T1000 (cell line): ENCODE results near the gene TSHZ2.
"Not testable (repeated sequence)": the region's sequence is repeated elsewhere in the genome, so short reads cannot be mapped to it uniquely, and the experiment has no call there.

Experiments
- DNase-seq: peaks from one replicate; lab custom pipeline; 2025; ENCODE audit warnings: mixed read lengths; lab: John Stamatoyannopoulos, UW

Gene TSHZ2

DNA sequence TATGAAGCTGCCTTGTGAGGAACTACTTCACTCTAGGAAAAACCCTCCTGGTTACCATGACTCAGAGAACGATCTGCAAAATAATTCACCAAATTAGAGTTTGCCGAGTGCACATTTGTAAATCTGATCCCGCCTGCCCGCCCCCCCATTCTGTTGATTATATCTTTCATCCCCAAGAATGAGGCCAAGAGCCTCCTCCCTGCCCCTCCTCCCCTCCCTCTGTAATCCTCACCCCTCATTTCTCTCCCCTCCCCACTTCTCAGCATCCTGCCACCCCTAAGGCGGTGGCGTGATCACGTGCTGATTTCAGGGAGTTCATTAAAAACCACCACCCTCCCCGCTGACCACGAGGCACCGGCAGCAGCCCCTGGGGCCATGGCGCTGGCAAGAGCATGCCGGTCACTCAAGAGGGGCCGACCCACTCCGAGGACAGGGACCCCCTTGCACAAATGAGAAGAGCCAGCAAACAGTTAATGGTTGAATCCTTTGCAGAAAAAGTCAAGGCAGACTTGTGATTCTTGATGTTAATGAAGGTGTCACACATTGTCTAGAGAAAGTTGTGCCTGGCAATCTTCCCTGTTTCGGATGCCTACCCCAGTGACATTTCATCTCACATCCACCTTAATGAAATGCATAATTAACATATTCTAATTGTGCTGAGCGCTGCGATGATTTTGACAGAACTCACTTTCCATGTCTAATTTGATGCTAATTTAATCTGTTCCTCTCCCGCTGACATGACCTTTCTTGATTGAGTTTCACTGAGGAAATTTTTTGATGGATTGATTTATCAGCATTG is 373.6 kb downstream of the TSHZ2 start:
- DNase-seq, result no peak

DNA sequence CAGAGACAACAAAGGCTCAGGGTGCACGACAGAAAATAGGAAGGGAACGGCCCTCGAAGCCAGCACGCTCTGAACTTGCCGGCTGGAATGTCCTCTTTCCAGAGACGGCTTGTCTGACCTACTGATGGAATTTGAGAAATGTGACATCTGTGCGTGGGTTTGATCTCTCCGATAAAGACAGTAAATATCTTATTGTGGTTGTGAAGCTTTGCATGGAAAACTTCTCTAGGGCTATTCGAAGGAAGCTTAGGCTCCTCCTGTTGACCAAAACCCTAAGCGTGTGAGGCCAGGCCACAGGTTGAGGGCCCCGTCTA is 374.1 kb downstream of the TSHZ2 start:
- DNase-seq, result no peak

DNA sequence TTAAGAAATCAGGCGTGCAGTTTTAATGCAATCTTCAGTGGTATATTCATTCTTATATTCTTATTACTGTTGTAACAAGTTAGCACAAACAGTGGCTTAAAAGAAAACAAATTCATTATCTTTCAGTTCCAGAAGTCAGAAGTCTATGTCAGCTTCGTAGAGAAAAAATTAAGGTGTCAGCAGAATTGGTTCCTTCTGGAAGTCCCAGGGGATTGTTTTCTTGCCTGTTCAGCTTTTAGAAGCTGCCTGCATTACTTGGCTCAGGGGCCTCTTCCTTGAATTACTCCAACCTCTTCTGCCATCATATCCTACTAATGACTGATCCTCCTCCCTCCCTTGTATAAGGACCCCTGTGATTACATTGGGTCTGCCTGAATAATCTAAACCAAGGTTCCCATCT is 377.6 kb downstream of the TSHZ2 start:
- DNase-seq, result no peak

DNA sequence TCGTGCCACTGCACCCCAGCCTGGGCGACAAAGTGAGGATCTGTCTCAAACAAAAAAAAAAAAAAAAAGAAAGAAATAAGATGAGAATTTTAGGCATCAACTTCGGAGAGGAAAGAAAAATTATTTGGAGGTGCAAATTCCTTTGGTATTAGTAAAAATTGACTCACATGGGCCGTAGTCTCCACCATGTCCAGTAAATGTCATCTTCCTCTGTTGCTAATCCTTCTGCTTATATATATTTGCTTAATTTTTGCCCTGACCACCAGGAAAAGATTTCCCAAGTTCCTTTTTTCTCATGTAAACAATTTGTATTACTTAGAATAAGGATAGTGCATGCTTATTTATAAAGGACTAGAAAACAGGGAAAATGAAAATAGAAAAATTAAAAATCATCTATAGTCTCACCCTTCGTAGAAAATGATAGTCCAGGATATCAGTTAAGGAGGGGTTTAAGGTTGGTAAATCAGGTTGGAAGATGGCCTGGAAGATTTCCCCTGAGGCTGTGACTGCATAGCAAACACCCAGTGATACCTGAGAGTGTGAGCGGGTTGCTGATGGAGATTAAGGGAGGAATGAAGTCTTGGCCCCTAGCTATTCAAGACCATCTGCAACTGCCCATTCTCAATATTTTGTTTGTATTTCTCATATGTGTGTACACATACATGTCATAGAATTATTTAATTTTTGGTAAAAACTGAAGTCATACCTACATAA is 380.7 kb downstream of the TSHZ2 start:
- no peak for DNase-seq

DNA sequence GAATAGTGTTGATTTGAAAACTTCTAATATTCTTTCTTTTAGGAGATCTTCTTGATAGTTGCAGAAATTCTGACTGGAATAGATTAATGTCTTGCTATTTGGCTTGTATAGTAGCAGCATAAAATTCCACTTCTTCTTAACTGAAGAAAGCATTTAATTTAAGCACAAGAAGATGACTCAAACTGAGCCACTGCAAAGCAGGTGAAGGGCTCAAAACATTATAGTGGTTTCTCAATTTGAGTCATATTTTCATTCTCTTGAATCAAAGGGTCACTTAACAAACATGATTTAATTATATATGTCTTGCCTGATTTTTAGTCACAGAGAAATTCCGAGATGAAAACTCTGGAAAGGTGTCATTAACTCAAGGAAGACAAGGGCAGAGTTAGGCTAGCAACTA is 382.2 kb downstream of the TSHZ2 start:
- DNase-seq, result no peak

DNA sequence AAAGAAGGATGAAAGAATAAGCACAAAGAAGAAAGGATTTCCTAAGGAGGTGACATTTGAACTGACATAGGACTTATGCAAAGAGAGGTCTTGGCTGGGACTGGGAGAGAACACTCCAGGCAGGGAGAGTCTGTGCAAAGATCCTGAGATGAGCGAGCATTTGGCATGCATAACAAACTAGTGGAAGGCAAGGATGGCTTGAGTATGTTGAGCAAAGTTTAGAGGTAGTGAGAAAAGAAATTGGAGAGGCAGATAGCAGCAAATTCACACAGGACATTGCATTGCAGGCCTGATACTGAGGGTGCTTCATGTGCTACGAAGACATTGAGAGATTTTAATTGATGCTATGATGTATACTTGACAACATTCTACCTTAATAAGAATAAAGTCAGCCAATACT is 383.6 kb downstream of the TSHZ2 start:
- no peak for DNase-seq

DNA sequence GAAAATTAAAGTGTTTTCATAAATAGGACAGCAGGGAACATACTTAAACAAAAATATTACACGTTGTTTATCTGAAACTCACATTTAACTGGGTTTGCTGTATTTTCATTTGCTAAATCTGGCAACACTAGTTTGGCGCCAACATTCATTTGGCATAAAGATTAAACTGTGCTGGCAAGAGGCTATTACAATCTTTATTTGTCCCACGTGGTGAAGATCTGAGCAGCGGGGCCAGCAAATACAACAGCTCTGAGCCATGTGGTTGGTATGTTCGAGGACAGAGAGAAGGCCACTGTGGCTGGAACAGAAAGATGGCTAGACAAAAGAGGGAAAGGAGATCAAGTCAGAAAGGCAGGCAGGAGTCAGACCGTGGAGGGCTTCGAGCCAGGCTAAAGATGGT is 387.3 kb downstream of the TSHZ2 start:
- DNase-seq, result no peak

DNA sequence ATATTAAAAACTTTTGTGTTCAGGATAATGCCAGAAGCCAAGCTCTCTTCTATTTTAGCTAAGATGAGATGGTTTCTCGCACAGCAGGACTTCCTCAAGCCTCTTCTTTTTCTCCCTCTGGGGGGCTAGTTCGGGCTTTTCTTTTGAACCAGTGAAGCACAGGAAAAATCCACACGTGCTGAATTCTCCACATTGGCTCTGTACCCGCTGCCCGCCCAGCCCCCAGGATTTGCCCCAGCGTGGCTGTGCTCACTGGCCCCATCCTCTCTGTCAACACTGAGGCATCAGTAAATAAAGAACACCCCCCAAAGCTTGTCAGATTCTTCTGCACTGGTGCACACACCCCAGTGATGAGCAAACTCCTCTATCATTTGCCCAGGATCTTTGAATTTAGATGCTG is 388.7 kb downstream of the TSHZ2 start:
- no peak for DNase-seq

DNA sequence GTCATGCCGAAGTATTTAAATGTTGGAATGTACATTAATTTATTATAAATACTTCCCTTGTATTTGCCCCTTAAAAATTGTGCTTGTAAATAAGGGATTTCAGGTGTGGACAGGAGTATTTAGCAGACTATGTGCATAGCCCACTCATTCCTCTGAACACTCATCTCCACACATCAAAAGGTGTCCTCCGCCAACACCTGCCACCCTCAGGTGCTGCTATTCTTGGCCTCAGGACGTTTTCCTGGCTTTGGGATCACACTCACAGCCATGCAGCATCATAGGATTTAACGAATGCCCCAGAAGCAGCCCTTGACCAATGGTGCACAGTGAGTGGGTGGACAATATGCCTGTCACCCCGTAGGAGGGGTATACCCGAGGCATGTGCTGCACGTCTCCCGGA is 390.6 kb downstream of the TSHZ2 start:
- DNase-seq, result no peak

DNA sequence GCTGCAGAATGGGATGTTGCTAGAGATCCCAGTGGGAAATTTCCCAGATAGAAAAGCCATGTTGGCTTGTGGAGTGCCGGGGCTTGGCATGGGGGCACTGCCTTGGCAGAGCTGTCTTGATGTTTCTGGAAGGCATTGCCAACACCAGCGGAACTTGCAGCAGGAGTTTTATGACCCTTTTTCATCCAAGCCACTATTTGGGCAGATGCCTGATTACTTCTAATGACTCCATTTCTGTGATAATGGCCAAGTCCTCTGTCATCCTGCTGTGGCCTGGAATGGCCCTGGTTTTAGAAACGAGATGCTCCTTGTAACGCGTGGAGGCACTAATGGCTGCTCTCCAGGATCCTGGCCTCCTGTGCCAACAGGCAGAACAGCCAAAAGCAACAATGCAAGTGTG is 392.5 kb downstream of the TSHZ2 start:
- DNase-seq, result no peak

DNA sequence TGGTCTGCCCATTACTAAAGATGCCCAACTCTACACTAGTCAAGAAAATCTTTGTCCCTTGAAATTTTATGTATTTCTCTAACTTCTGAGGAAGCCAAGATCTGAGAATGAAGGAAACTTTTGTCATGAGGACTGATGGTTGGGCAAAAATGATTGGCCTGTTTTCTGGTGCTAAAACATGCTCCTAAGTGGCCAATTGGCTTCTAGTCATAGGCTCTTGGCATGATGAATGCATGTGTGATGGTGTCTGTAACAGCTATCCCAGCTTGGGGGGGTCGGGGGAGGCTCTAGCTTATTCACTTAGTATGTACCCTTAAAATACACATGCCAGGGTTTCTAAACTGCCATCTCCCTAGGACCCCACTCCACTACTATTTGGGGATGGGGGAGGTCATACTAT is 392.9 kb downstream of the TSHZ2 start:
- DNase-seq, result no peak

DNA sequence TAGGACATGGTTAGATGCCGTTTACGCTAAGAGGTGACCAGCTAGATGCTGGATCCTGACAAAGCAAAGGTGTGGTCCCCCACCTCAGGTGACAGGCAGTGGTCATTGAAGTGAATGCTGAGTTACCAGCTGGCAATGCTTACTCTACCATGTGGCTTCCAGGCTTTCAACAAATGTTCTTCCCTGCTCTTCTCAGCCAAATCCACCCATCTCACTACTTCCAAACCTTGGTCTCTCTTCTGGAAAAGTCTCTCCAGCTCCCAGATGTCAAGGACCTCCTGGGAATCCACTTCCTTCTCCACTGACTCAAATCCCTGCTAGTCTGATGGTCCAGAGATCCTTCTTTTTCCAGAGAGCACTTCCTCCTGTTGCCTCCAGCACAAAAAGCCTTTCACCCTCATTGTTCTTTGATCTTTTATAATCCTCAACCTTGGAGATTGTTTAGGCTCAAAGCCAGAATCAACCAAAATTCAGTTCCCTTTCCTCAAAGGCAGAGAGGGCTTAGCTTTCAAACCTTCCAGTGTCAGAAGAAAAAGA is 393.4 kb downstream of the TSHZ2 start:
- no peak for DNase-seq

DNA sequence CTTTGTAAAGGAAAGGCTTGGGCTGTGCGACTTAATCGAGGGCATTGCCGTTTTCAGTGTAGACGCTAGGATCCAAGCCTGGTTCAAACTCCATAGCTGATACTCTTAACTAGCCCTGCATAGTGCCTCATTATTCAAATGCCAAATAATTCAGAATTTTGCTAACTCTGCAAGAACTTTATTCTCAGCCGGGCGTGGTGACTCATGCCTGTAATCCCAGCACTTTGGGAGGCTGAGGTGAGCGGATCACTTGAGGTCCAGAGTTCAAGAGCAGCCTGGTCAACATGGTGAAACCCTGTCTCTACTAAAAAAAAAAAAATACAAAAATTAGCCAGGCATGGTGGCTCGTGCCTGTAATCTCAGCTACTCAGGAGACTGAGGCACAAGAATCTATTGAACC is 394.8 kb downstream of the TSHZ2 start:
- DNase-seq, result not testable (repeated sequence)

DNA sequence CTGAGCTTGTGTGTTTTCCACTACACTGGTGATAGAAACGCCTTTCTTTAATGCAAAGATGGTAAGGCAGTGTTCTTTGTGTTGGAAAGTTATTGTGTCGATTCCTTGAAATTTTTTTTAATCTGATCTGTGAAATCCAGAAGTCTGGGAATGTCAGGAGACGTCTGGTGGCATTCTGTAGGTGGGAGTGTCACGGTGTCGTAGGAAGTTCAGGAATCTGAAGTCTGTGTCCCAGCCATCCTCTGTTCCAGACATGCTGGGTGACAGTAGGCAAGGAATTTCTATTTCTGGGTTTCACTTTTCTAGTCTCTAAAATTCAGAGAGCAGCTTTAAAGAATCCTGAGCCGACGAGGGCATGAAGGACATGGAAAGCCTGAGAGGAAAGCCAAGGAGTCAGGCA is 397.7 kb downstream of the TSHZ2 start:
- no peak for DNase-seq

DNA sequence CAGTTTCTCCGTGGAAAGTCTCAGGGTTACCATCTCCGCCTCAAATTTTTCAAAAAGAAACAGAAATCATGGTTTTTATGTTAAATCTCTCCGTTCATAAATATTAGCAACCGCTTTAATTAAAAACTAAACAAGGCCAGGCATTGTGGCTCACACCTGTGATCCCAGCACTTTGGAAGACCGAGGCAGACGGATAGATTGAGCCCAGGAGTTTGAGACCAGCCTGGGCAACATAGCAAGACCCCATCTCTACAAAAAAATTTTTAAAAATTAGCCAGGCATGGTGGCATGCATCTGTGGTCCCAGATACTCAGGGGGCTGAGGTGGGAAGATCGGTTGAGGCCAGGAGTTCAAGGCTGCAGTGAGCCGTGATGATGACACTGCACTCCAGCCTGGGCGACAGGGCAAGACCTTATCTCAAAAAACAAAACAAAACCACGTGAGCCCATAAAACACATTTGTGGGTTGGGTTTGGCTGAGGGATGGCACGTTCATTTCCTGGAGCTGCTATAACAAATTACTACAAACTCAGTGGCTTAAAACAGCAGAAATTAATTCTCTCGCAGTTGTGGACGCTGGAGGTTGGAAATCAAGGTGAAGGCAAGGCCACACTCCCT is 398.3 kb downstream of the TSHZ2 start:
- DNase-seq, result no peak

DNA sequence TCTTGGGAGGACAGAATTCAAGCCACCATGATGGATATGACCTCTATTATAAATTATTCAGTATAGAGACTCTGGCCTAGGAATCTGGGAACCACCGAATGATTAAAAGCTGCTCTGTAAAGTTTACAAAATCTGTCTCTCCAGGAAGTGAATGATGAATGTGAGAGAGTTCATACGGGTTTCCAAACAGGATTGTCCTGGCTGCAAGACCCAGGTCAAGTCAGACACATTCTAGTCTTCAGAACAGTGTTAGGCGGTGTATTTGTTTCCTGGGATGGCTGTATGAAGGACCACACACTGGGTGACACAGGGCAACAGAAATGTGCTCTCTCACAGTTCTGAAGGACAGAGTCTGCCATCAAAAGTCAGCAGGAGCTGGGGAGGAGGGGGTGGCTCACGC is 399.1 kb downstream of the TSHZ2 start:
- no peak for DNase-seq

DNA sequence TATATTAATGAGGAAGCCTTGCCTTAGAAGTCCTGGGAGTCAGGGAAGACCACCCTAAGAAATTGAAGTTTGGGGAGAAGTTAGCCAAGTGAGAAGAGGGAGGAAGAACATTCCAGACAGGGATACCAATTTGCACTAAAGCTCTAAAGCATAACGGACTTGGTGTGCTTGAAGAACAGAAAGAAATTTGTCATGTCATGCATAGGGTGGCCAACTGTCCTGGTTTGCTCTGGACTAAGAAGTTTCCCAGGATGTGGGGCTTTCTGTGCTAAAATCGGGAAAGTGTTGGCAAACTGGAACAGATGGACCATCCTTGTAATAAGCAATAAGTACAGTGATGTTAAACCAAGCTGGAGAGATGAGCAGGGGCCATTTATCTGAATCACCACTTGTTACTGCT is 403.9 kb downstream of the TSHZ2 start:
- DNase-seq, result no peak

DNA sequence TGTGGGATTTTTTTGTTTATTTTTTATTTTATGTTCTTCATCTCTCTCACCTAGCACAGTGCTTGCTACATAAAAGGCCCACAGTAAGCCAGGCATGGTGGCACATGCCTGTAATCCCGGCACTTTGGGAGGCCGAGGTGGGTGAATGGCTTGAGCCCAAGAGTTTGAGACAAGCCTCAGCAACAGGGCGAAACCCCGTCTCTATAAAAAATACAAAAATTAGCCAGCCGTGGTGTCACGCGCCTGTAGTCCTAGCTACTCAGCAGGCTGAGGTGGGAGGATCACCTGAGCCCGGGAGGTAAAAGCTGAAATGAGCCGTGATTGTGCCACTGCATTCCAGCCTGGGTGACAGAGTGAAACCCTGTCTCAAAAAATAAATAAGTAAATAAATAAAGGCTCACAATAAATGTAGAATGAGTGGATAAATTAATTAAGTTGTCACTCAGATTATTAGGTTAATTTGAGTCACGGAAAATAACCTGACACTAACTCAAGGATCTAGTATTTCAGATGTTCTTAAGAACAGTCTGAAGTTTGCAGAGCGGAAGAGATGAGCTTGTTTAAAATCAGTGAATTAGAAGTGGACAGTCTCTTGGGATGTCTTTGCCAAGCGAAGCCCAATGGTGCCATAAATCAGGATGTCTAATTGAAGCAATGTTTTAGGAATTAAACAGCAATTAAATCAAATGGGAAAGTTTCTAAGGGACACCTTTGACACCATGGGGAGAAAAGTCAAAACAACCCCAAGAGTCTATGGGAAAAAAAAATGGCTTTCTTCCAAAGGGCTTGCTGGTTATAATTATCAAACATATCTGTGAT is 407.1 kb downstream of the TSHZ2 start:
- DNase-seq, result no peak

DNA sequence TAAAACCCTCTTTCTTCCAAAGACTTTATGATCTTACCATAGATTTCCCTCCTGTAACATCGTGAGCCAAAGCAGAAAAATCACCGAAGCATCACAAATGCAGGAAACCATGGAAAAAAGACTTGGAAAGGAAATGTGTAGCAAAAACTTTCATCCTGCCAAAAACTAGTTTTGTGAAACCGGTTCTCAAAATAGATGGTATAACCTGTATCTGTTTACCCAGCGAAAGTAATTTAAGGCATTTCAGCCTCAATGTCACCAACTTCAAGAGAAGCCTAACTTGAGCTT is 407.6 kb downstream of the TSHZ2 start:
- no peak for DNase-seq

DNA sequence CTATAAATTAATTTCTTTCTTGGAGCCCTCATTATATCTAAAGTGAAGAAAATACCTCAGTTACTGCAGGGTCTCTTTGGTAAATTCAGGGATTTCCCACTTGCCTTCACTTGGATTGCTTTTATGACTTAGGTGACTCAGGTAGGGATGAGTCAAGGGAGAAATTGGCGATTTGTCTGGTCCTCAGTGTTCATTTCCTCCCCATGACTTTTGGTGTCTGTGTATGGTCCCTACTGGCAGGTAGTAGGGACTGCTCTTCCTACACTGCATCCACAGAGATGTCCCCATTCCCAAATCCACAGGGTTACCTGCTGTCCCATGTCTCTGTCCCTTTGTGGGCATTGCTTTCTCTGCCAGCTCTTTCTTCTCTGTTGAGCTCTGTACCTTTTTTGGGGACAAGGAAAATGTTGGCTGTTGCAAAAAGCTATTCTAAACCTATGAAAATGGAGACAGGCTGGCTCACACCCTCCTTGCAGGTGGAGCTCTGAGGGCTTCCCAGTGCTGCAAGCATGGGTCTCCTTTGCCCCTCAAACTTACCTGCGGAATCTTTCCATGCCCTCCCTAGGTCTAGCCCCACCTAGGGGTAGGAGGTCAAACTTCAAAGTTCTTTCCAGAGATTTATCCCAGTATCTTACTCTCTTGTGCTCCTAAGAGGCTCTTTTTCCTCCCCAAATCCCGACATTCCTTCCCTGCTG is 409.6 kb downstream of the TSHZ2 start:
- no peak for DNase-seq

DNA sequence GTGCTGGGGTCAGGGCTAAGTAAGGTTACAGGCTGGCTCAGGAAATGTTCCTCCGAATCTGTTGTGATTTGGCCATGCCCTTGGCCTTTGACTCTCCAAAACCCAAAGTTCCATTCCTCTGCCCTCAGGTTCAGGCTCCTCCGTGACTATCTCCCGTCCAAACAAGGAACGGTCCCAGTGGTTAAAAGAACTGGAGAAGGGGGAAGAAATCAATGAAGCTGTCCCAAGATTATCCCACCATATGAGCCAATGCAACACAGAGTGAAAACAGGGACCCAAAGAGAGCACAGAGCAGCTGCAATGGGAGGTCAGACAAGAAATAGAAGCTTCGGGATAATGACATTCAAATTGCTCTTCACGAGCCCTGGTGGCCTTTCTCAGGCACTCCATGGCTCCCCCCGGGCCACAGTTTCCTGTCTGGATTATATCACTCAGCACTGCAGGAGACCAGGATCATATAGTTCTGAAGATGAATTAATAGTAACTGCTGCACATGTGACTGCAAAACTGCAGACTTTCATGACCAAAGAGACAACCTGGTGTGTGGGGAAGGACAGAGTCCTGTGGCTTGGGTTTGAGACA is 410.2 kb downstream of the TSHZ2 start:
- DNase-seq, result no peak

DNA sequence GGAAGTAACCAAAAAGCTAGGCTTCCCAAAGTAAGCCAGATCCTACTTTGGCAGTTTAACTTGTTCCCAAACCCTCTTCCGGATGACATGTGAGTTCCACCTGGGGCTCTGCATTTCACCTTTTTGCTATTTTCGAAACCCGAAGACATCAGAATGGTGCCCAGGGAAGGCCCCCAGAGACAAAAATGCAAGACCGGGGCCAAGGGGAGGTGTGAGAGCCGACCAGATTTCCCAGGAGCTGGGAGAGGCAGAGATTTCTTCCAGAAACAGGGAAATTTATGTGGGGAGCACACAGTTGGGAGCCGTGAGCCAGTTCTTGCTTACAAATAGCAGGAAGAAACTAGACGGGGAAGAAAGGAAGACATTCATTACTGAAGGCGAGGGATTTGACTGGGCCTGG is 411.8 kb downstream of the TSHZ2 start:
- DNase-seq, result no peak
